Right atrium auricular region (tissue), 2 donors: ENCODE data around the gene SORBS1. TPM values are rescaled to one million over a fixed set of nuclear protein-coding genes. Genes with fewer than 3 reads are reported as not detected.
A peak's percentile ranks its signal among the peaks of the same experiment; 100 is the strongest.
"Not testable (repeated sequence)": the region's sequence is repeated elsewhere in the genome, so short reads cannot be mapped to it uniquely, and the experiment has no call there.

Experiments used
- DNase-seq: peaks from one replicate; pipeline ENCODE4 v3.0.0-alpha.2; 2019; ENCODE audit warnings: low spot score
- H3K27ac ChIP-seq, 2 donors: fragments of 200-600 bp; sonication (generic); 1 replicate in 1 of 2; 2 replicates in 1 of 2; pipeline ENCODE4 v1.5.1; 2016 to 2019
- H3K27me3 ChIP-seq, 2 donors: fragments of 200-600 bp; sonication (generic); one replicate each; pipeline versions ENCODE4 v1.5.1 to v1.6.0; 2017 to 2019
- H3K36me3 ChIP-seq: fragments of 200-600 bp; sonication (generic); one replicate; pipeline ENCODE4 v1.5.1; 2016
- H3K4me1 ChIP-seq, 2 donors: fragments of 200-600 bp; sonication (generic); one replicate each; pipeline versions ENCODE4 v1.5.1 to v1.6.0; 2017 to 2019
- H3K4me3 ChIP-seq, 2 donors: fragments of 200-600 bp; sonication (generic); 1 replicate in 1 of 2; 2 replicates in 1 of 2; pipeline ENCODE4 v1.5.1; 2017 to 2019; ENCODE audit warnings: mild to moderate bottlenecking in 1 of 2, moderate library complexity in 1 of 2
- H3K9me3 ChIP-seq, 2 donors: fragments of 200-600 bp; sonication (generic); one replicate each; pipeline ENCODE4 v1.5.1; 2019
- CTCF ChIP-seq, 2 donors: fragments of 200-600 bp; sonication (generic); IDR thresholded peaks; one replicate each; pipeline ENCODE4 v1.5.1; 2019; ENCODE audit warnings: antibody characterized with exemption in 2 of 2
- total RNA-seq, 2 donors: library from RNA; depleted of rRNA; stranded (reverse); fragments of >200 nt; gene quantifications; one replicate each; pipeline ENCODE4 v1.1.0, GENCODE V29; 2016

SORBS1 gene
- total RNA-seq, 2 donors from 2014 or later = 742 to 815 TPM

- no peak for DNase-seq
- no peaks in the 10 kb centered on the region for H3K27me3 ChIP-seq
- no peak overlapping the region for H3K27ac ChIP-seq
- TF ChIP-seq CTCF (IDR thresholded peaks at IDR 0.05) = no peak
- peaks cover 0 to 16% of the 10 kb centered on the region in 2 donors for H3K4me1 ChIP-seq
- H3K4me3 ChIP-seq = no peak overlapping the region
- H3K9me3 ChIP-seq = no peaks in the 10 kb centered on the region
- H3K36me3 ChIP-seq = peaks cover 97% of the 10 kb centered on the region
Observed at GRCh38 chr10:95352684-95353083, 208.5 kb downstream of the SORBS1 start.

- Histone ChIP-seq H3K27ac (peak overlapping the region; percentile 14 to 54), H3K27me3 (no peaks in the 10 kb centered on the region), H3K9me3 (no peaks in the 10 kb centered on the region), H3K36me3 (peaks cover 89% of the 10 kb centered on the region), H3K4me1 (peaks cover 0 to 16% of the 10 kb centered on the region in 2 donors), H3K4me3 (no peak overlapping the region)
- no peak for TF ChIP-seq CTCF (IDR thresholded peaks at IDR 0.05)
- DNase-seq = no peak
Observed at GRCh38 chr10:95350830-95351228, 210.3 kb downstream of the SORBS1 start.

- Histone ChIP-seq H3K9me3 (no peaks in the 10 kb centered on the region), H3K27ac (peak overlapping the region; percentile 14 to 54), H3K36me3 (peaks cover 89% of the 10 kb centered on the region), H3K4me1 (peaks cover 0 to 16% of the 10 kb centered on the region in 2 donors), H3K4me3 (no peak overlapping the region), H3K27me3 (no peaks in the 10 kb centered on the region)
- no peak for TF ChIP-seq CTCF (IDR thresholded peaks at IDR 0.05)
- no peak for DNase-seq
Observed at GRCh38 chr10:95350219-95350829, 210.8 kb downstream of the SORBS1 start.

GRCh38 chr10:95347402-95347766 lies 213.8 kb downstream of the SORBS1 start:
- H3K36me3 ChIP-seq = peaks cover 89% of the 10 kb centered on the region
- peak overlapping the region in 1 of 2 donors; percentile 47 for H3K27ac ChIP-seq
- not testable (repeated sequence) for H3K27me3 ChIP-seq, H3K9me3 ChIP-seq, DNase-seq, H3K4me3 ChIP-seq
- peaks cover 0 to 17% of the 10 kb centered on the region in 2 donors for H3K4me1 ChIP-seq

- TF ChIP-seq CTCF (IDR thresholded peaks at IDR 0.05) = no peak
- H3K27me3 ChIP-seq = no peaks in the 10 kb centered on the region
Observed at GRCh38 chr10:95346715-95347401, 214.3 kb downstream of the SORBS1 start.

GRCh38 chr10:95343573-95343972 lies 217.6 kb downstream of the SORBS1 start:
- Histone ChIP-seq H3K27ac (peak overlapping the region; percentile 8 to 26), H3K36me3 (peaks cover 89% of the 10 kb centered on the region), H3K9me3 (no peaks in the 10 kb centered on the region), H3K27me3 (no peaks in the 10 kb centered on the region), H3K4me3 (no peak overlapping the region), H3K4me1 (peaks cover 0 to 10% of the 10 kb centered on the region in 2 donors)
- TF ChIP-seq CTCF (IDR thresholded peaks at IDR 0.05) = no peak
- no peak for DNase-seq

More at GRCh38 chr10:95346715-95347401, 214.3 kb downstream of the SORBS1 start:
- Histone ChIP-seq H3K4me3 (no peak overlapping the region), H3K4me1 (peaks cover 0 to 20% of the 10 kb centered on the region in 2 donors), H3K36me3 (peaks cover 89% of the 10 kb centered on the region), H3K27ac (peak overlapping the region in 1 of 2 donors; percentile 47), H3K9me3 (no peaks in the 10 kb centered on the region)
- no peak for DNase-seq
